Measurements from ENCODE around the gene RHOA.

GRCh38 chr3:49333916-49334633, 77.7 kb downstream of the RHOA start:
- no peak for TF ChIP-seq CTCF (IDR thresholded peaks at IDR 0.05)
- TF ChIP-seq POLR2A (IDR thresholded peaks at IDR 0.05; ENCODE audit: low read length): no peak
- no peak for TF ChIP-seq JUN (IDR thresholded peaks at IDR 0.05)
- no peak for TF ChIP-seq NPAS2 (CRISPR knock-in tag; IDR thresholded peaks at IDR 0.05; ENCODE audit: borderline replicate concordance)
- no peak for TF ChIP-seq ELK1 (IDR thresholded peaks at IDR 0.05; ENCODE audit: low read depth, low read length)
- TF ChIP-seq REST (IDR thresholded peaks at IDR 0.05): no peak
- no peak for TF ChIP-seq CBX8 (IDR thresholded peaks at IDR 0.05)
- no peak for TF ChIP-seq RCOR1 (IDR thresholded peaks at IDR 0.05; ENCODE audit: low read depth, low read length)
